GM12891 (cell line): ENCODE measurements around the gene THSD4.

Experiments
- PAX5 ChIP-seq: IDR thresholded peaks from 2 replicates; pipeline ENCODE4 v1.6.1; 2011; ENCODE audit warnings: low read length, moderate library complexity, mild to moderate bottlenecking; ENCODE audit not compliant: insufficient read depth, severe bottlenecking
- POLR2A ChIP-seq: IDR thresholded peaks from 2 replicates; pipeline ENCODE4 v1.6.1; 2011; ENCODE audit warnings: low read depth, low read length, control low read depth
- POLR2AphosphoS5 ChIP-seq: IDR thresholded peaks from 2 replicates; pipeline ENCODE4 v1.6.1; 2011; ENCODE audit warnings: low read depth, low read length, control low read depth
- POU2F2 ChIP-seq: IDR thresholded peaks from 2 replicates; pipeline ENCODE4 v1.6.1; 2011; ENCODE audit warnings: low read depth, mild to moderate bottlenecking, control low read depth, low read length, moderate library complexity
- SPI1 ChIP-seq: IDR thresholded peaks from 2 replicates; pipeline ENCODE4 v1.6.1; 2011; ENCODE audit warnings: low read depth, low read length, control low read depth
- TAF1 ChIP-seq: IDR thresholded peaks from 2 replicates; pipeline ENCODE4 v1.6.1; 2011; ENCODE audit warnings: low read depth, low read length, control low read depth

- TF ChIP-seq PAX5 (no peak), POLR2A (no peak), POLR2AphosphoS5 (no peak), POU2F2 (no peak), TAF1 (no peak), SPI1 (peak; percentile 90)
Observed at GRCh38 chr15:71103102-71103676, 12.1 kb upstream of the THSD4 start.
